IMR-90 (cell line): ENCODE data around the gene FCRLB. TPM values are rescaled to one million over a fixed set of nuclear protein-coding genes. Genes with fewer than 3 reads are reported as not detected.

Source experiments
- ATAC-seq: fragments of 200-7000 bp; cut with Tn5 transposase; 2 replicates; pipeline ENCODE4 v1.9.1; 2020; ENCODE audit warnings: low read depth, mild to moderate bottlenecking, moderate library complexity
- BruUV-seq: library from RNA; stranded (reverse); fragments of 400-500 nt; replicated peaks from 2 replicates; lab custom pipeline; 2021; lab: Mats Ljungman, UMichigan
- CTCF ChIA-PET: fragments of 300-600 bp; formaldehyde crosslinking; extraction: SDS; loops from one replicate; lab custom pipeline; 2021; ENCODE audit warnings: antibody characterized with exemption; lab: Yijun Ruan, JAX
- POLR2A ChIA-PET: fragments of 300-600 bp; sonication (Branson Sonifier 250); formaldehyde crosslinking; loops from one replicate; lab custom pipeline; 2022; ENCODE audit warnings: antibody characterized with exemption; ENCODE audit not compliant: unreplicated experiment; lab: Charles Lee
- DNase-seq: peaks from one replicate; pipeline ENCODE4 v3.0.0; 2013
- H2AFZ ChIP-seq: replicated peaks from 2 replicates; pipeline ENCODE3; 2013; ENCODE audit warnings: low read length, mild to moderate bottlenecking; ENCODE audit not compliant: poor library complexity
- H2AK5ac ChIP-seq: 2 replicates; pipeline ENCODE4 v1.6.1; 2013; ENCODE audit warnings: low read depth, low read length, inconsistent platforms
- H2AK9ac ChIP-seq: replicated peaks from 2 replicates; pipeline ENCODE3; 2013; ENCODE audit warnings: mild to moderate bottlenecking, low read depth, low read length, moderate library complexity; ENCODE audit not compliant: poor library complexity
- H2BK120ac ChIP-seq: 2 replicates; pipeline ENCODE4 v1.6.1; 2013; ENCODE audit warnings: low read depth, low read length, inconsistent platforms
- H2BK15ac ChIP-seq: 3 replicates; pipeline ENCODE4 v1.6.1; 2013; ENCODE audit warnings: low read depth, low read length, inconsistent platforms
- H2BK20ac ChIP-seq: 2 replicates; pipeline ENCODE4 v1.6.1; 2013; ENCODE audit warnings: low read depth, mild to moderate bottlenecking, inconsistent platforms, low read length, moderate library complexity
- H2BK5ac ChIP-seq: 2 replicates; pipeline ENCODE4 v1.6.1; 2013; ENCODE audit warnings: mild to moderate bottlenecking, low read depth, low read length, inconsistent platforms; ENCODE audit not compliant: poor library complexity, severe bottlenecking
- H3K14ac ChIP-seq: replicated peaks from 2 replicates; pipeline ENCODE4 v1.6.1; 2013; ENCODE audit warnings: low read depth, low read length, inconsistent platforms
- H3K18ac ChIP-seq: 2 replicates; pipeline ENCODE4 v1.6.1; 2013; ENCODE audit warnings: low read depth, low read length, control low read depth
- H3K23ac ChIP-seq: 2 replicates; pipeline ENCODE4 v1.6.1; 2013; ENCODE audit warnings: low read depth, low read length, inconsistent platforms
- H3K27ac ChIP-seq: 2 replicates; pipeline ENCODE4 v1.5.1; 2013; ENCODE audit warnings: mild to moderate bottlenecking, control low read depth, low read length; ENCODE audit not compliant: insufficient read depth
- H3K27me3 ChIP-seq: 2 replicates; pipeline ENCODE4 v1.6.1; 2013; ENCODE audit warnings: low read length; ENCODE audit not compliant: control insufficient read depth, insufficient read depth
- H3K36me3 ChIP-seq: 2 replicates; pipeline ENCODE4 v1.6.1; 2013; ENCODE audit warnings: low read length, mixed read lengths; ENCODE audit not compliant: control insufficient read depth, insufficient read depth
- H3K4ac ChIP-seq: 2 replicates; pipeline ENCODE4 v1.6.1; 2013; ENCODE audit warnings: low read depth, low read length, inconsistent platforms
- H3K4me1 ChIP-seq: 2 replicates; pipeline ENCODE4 v1.6.1; 2013; ENCODE audit warnings: low read length, mixed read lengths; ENCODE audit not compliant: control insufficient read depth, insufficient read depth
- H3K4me2 ChIP-seq: 2 replicates; pipeline ENCODE4 v1.6.1; 2013; ENCODE audit warnings: low read depth, mild to moderate bottlenecking, control low read depth, low read length, moderate library complexity
- H3K4me3 ChIP-seq: 2 replicates; pipeline ENCODE4 v1.5.1; 2013; ENCODE audit warnings: low read depth, mild to moderate bottlenecking, control low read depth, low read length, moderate library complexity; ENCODE audit not compliant: insufficient read depth
- H3K56ac ChIP-seq: 2 replicates; pipeline ENCODE4 v1.6.1; 2013; ENCODE audit warnings: low read length, inconsistent platforms; ENCODE audit not compliant: insufficient read depth; ENCODE audit errors: extremely low read depth
- H3K79me1 ChIP-seq, 2 experiments: 2 replicates each; pipeline ENCODE4 v1.6.1; 2013; ENCODE audit warnings: low read length in 2 of 2, inconsistent platforms in 1 of 2, low read depth in 1 of 2
- H3K9ac ChIP-seq: 2 replicates; pipeline ENCODE4 v1.6.1; 2013; ENCODE audit warnings: low read depth, low read length, control low read depth
- H3K9me1 ChIP-seq: 2 replicates; pipeline ENCODE4 v1.6.1; 2013; ENCODE audit warnings: low read length, inconsistent platforms; ENCODE audit not compliant: insufficient read depth
- H3K9me3 ChIP-seq: 2 replicates; pipeline ENCODE4 v1.6.1; 2013; ENCODE audit warnings: low read length; ENCODE audit not compliant: control insufficient read depth, insufficient read depth
- H4K20me1 ChIP-seq: 2 replicates; pipeline ENCODE4 v1.6.1; 2013; ENCODE audit warnings: low read length, inconsistent platforms; ENCODE audit not compliant: insufficient read depth
- H4K5ac ChIP-seq: 2 replicates; pipeline ENCODE4 v1.6.1; 2013; ENCODE audit warnings: mild to moderate bottlenecking, low read depth, low read length, control low read depth
- H4K8ac ChIP-seq, 2 experiments: 2 replicates each; pipeline ENCODE4 v1.6.1; 2013; ENCODE audit warnings: low read depth in 2 of 2, low read length in 2 of 2, control low read depth in 1 of 2, inconsistent platforms in 1 of 2
- H4K91ac ChIP-seq: 2 replicates; pipeline ENCODE4 v1.6.1; 2013; ENCODE audit warnings: low read depth, low read length, inconsistent platforms; ENCODE audit not compliant: insufficient read depth
- CEBPB ChIP-seq: IDR thresholded peaks from 2 replicates; pipeline ENCODE4 v1.6.1; 2012; ENCODE audit warnings: low read depth, low read length, improper control_type of control experiment
- CHD1 ChIP-seq: IDR thresholded peaks from 2 replicates; pipeline ENCODE4 v1.6.1; 2012; ENCODE audit warnings: low read depth, low read length, improper control_type of control experiment
- CTCF ChIP-seq: conservative IDR thresholded peaks from 2 replicates; pipeline ENCODE4 v1.5.1; 2012; ENCODE audit warnings: mild to moderate bottlenecking, low read depth, low read length, improper control_type of control experiment
- MAFK ChIP-seq: IDR thresholded peaks from 2 replicates; pipeline ENCODE4 v1.6.1; 2012; ENCODE audit warnings: low read depth, low read length, improper control_type of control experiment
- MAZ ChIP-seq: IDR thresholded peaks from 2 replicates; pipeline ENCODE4 v1.6.1; 2012; ENCODE audit warnings: low read depth, mild to moderate bottlenecking, low read length, improper control_type of control experiment, moderate library complexity, borderline replicate concordance
- MXI1 ChIP-seq: IDR thresholded peaks from 2 replicates; pipeline ENCODE4 v1.6.1; 2012; ENCODE audit warnings: low read depth, mild to moderate bottlenecking, low read length, moderate library complexity, borderline replicate concordance
- POLR2A ChIP-seq: IDR thresholded peaks from 2 replicates; pipeline ENCODE4 v1.6.1; 2012; ENCODE audit warnings: mild to moderate bottlenecking, low read depth, low read length
- RCOR1 ChIP-seq: IDR thresholded peaks from 2 replicates; pipeline ENCODE4 v1.6.1; 2012; ENCODE audit warnings: mild to moderate bottlenecking, low read length, improper control_type of control experiment; ENCODE audit not compliant: insufficient replicate concordance
- USF2 ChIP-seq: fragments of 150-350 bp; IDR thresholded peaks from 2 replicates; pipeline ENCODE4 v1.6.1; 2017; ENCODE audit warnings: mild to moderate bottlenecking, antibody characterized with exemption, low read length, low read depth
- WGBS, 2 experiments: methylation state at CpG; one replicate each; pipeline versions ENCODE4 v1.1.5 to v1.1.7; 2013; ENCODE audit warnings: missing lambda C conversion rate in 2 of 2; ENCODE audit not compliant: insufficient read length in 1 of 2; ENCODE audit errors: extremely low coverage in 2 of 2; 5-methylcytosine and 5-hydroxymethylcytosine counted together
- dilution Hi-C: fragments of 300-500 bp; cut with HindIII; formaldehyde crosslinking; loops from one replicate; pipeline ENCODE4 v1.14.3; 2018; ENCODE audit warnings: low sequenced_read_pairs; ENCODE audit not compliant: unreplicated experiment
- in situ Hi-C: fragments of 300-500 bp; cut with MboI; formaldehyde crosslinking; loops from 3 replicates; pipeline ENCODE4 v1.14.3; 2019; ENCODE audit warnings: low sequenced_read_pairs, inconsistent platforms, mixed read lengths
- intact Hi-C: fragments of 100-400 bp; cut with micrococcal nuclease; formaldehyde crosslinking; loops from 2 replicates; pipeline ENCODE4 v1.10.0; 2022
- polyA plus RNA-seq, 3 experiments: library from polyadenylated mRNA; depleted of rRNA; stranded (reverse); fragments of >200 nt; gene quantifications; 2 replicates each; pipeline ENCODE4 v1.2.3, GENCODE V29; 2012; ENCODE audit warnings: low replicate concordance in 1 of 3
- total RNA-seq: library from RNA; depleted of rRNA; stranded (reverse); fragments of >200 nt; gene quantifications from 2 replicates; pipeline ENCODE4 v1.2.3, GENCODE V29; 2012
- TF ChIP-seq, protein P1 (sequence below): fragments of 150-350 bp; IDR thresholded peaks from 2 replicates; pipeline ENCODE4 v1.6.1; 2016; ENCODE audit warnings: low read depth, mild to moderate bottlenecking, low read length, moderate library complexity, borderline replicate concordance

The FCRLB gene
- total and polyA plus RNA-seq, 2 of the 4 experiments (the other 2 are of a cell fraction), result 0.90 to 2.2 TPM

- Histone ChIP-seq H3K56ac (no peak overlapping the region), H3K79me1 (no peaks in the 10 kb centered on the region), H2BK120ac (no peak overlapping the region), H3K27ac (no peak overlapping the region), H3K14ac (no peak overlapping the region), H3K4ac (no peak overlapping the region), H3K4me2 (no peak overlapping the region), H3K9me1 (peaks cover 6% of the 10 kb centered on the region; the same call in 1 of the 2 replicates), H3K23ac (no peak overlapping the region), H3K27me3 (no peaks in the 10 kb centered on the region), H2BK5ac (no peak overlapping the region), H2AK9ac (no peak overlapping the region), H3K9ac (no peak overlapping the region), H3K4me1 (peaks cover 11% of the 10 kb centered on the region), H3K18ac (no peak overlapping the region), H2AFZ (no peak overlapping the region), H3K36me3 (no peaks in the 10 kb centered on the region), H2BK20ac (no peak overlapping the region), H3K9me3 (no peaks in the 10 kb centered on the region), H3K4me3 (no peak overlapping the region), H4K8ac (no peak overlapping the region), H4K5ac (no peak overlapping the region), H2AK5ac (no peak overlapping the region), H4K20me1 (peaks cover 4% of the 10 kb centered on the region; the same call in 1 of the 2 replicates), H4K91ac (no peak overlapping the region), H2BK15ac (no peak overlapping the region)
- no TSS peak for BruUV-seq
- ATAC-seq, result no peak
- POLR2A ChIA-PET, result no interaction called here
- TF ChIP-seq CEBPB (no peak), MXI1 (no peak), MAFK (no peak), MAZ (no peak), CHD1 (no peak), RCOR1 (no peak), USF2 (no peak), CTCF (no peak), POLR2A (no peak)
- TF ChIP-seq, protein P1, sequence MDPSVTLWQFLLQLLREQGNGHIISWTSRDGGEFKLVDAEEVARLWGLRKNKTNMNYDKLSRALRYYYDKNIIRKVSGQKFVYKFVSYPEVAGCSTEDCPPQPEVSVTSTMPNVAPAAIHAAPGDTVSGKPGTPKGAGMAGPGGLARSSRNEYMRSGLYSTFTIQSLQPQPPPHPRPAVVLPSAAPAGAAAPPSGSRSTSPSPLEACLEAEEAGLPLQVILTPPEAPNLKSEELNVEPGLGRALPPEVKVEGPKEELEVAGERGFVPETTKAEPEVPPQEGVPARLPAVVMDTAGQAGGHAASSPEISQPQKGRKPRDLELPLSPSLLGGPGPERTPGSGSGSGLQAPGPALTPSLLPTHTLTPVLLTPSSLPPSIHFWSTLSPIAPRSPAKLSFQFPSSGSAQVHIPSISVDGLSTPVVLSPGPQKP, result no peak
- intact Hi-C loops (no loop called here), in situ Hi-C loops (no loop called here), dilution Hi-C loops (no loop called here)
- DNase-seq, result no peak
- 56% methylated on average over 8 of the region's 8 CpGs; no CpG with 5 or more reads in 1 of the 2 experiments for WGBS, 2 experiments
- CTCF ChIA-PET, result no interaction called here
These were observed 19.1 kb upstream of the FCRLB start for GRCh38 chr1:161702250-161702649.
